Thyroid gland (tissue), 4 donors: ENCODE data around the gene TBC1D5.

Source experiments
- CTCF ChIP-seq, 6 experiments: fragments of 200-600 bp in 3 of 6; fragments of 450-650 bp in 3 of 6; sonication (generic) in 3 of 6; IDR thresholded peaks; one replicate each; pipeline ENCODE4 v1.5.1; 2016 to 2019; ENCODE audit warnings: antibody characterized with exemption in 6 of 6, mild to moderate bottlenecking in 2 of 6, inconsistent platforms in 1 of 6, moderate library complexity in 1 of 6
- POLR2A ChIP-seq, 2 donors: fragments of 450-650 bp; IDR thresholded peaks; one replicate each; pipeline ENCODE4 v1.6.1; 2017; ENCODE audit warnings: antibody characterized with exemption in 2 of 2, mild to moderate bottlenecking in 2 of 2, moderate library complexity in 1 of 2

- TF ChIP-seq CTCF (IDR thresholded peaks at IDR 0.05): no peak
- TF ChIP-seq POLR2A (IDR thresholded peaks at IDR 0.05): no peak
Measured at GRCh38 chr3:17119201-17120072, 623.0 kb downstream of the TBC1D5 start.
